GM12878 (cell line): ENCODE results near the gene DYNC2LI1. TPM values are rescaled to one million over a fixed set of nuclear protein-coding genes. Genes with fewer than 3 reads are reported as not detected.

Experiments
- ATAC-seq: fragments of 200-7000 bp; cut with Tn5 transposase; 3 replicates; pipeline ENCODE4 v1.9.1; 2020; ENCODE audit warnings: mild to moderate bottlenecking, moderate library complexity
- BruUV-seq: library from RNA; stranded (reverse); fragments of 400-500 nt; replicated peaks from 2 replicates; lab custom pipeline; 2021; lab: Mats Ljungman, UMichigan
- CTCF ChIA-PET: fragments of 300-600 bp; sonication (Branson Sonifier 250); formaldehyde crosslinking; extraction: SDS; loops from one replicate; lab custom pipeline; 2021; ENCODE audit warnings: inconsistent platforms; lab: Yijun Ruan, JAX
- POLR2A ChIA-PET: fragments of 350-600 bp; formaldehyde crosslinking; extraction: SDS; loops from one replicate; lab custom pipeline; 2021; ENCODE audit warnings: inconsistent platforms; lab: Charles Lee
- RAD21 ChIA-PET: fragments of 300-600 bp; sonication (Branson Sonifier 250); formaldehyde crosslinking; loops from one replicate; lab custom pipeline; 2023; ENCODE audit warnings: antibody characterized with exemption; ENCODE audit not compliant: unreplicated experiment; lab: Charles Lee
- SMC1A ChIA-PET: fragments of 300-600 bp; sonication (Branson Sonifier 250); formaldehyde crosslinking; loops from one replicate; lab custom pipeline; 2023; ENCODE audit not compliant: unreplicated experiment, uncharacterized antibody; lab: Charles Lee
- DNase-seq: peaks from one replicate; pipeline ENCODE4 v3.0.0-alpha.2; 2011; ENCODE audit warnings: low read depth, low spot score
- FAIRE-seq: peaks from 3 replicates; lab custom pipeline; 2011; peaks lifted over from hg19 to GRCh38; lab: Jason Lieb, UNC
- H2AFZ ChIP-seq: 2 replicates; pipeline ENCODE4 v1.6.0; 2011; ENCODE audit warnings: low read depth, low read length, control low read depth; ENCODE audit not compliant: control insufficient read depth
- H3K27ac ChIP-seq: 2 replicates; pipeline ENCODE4 v1.5.1; 2011; ENCODE audit warnings: control low read depth; ENCODE audit not compliant: control insufficient read depth, insufficient read depth
- H3K27me3 ChIP-seq, 2 experiments: replicated peaks in 1 of 2; 2 replicates each; pipeline versions ENCODE4 v1.6.0 to v1.6.1; 2011; ENCODE audit warnings: low read length in 1 of 2; ENCODE audit not compliant: control insufficient read depth in 2 of 2, insufficient read depth in 2 of 2
- H3K36me3 ChIP-seq, 2 experiments: 2 replicates each; pipeline ENCODE4 v1.5.1; 2011; ENCODE audit warnings: low read length in 1 of 2; ENCODE audit not compliant: control insufficient read depth in 2 of 2, insufficient read depth in 2 of 2
- H3K4me1 ChIP-seq: 2 replicates; pipeline ENCODE4 v1.6.1; 2011; ENCODE audit warnings: mild to moderate bottlenecking, low read length, moderate library complexity, mixed read lengths; ENCODE audit not compliant: control insufficient read depth, insufficient read depth
- H3K4me2 ChIP-seq: 2 replicates; pipeline ENCODE4 v1.6.0; 2011; ENCODE audit warnings: control low read depth; ENCODE audit not compliant: control insufficient read depth, insufficient read depth
- H3K4me3 ChIP-seq: fragments of 200-600 bp; sonication (generic); 2 replicates; pipeline ENCODE4 v1.5.1; 2016
- H3K79me2 ChIP-seq: 2 replicates; pipeline ENCODE4 v1.6.0; 2011; ENCODE audit warnings: low read length; ENCODE audit not compliant: control insufficient read depth, insufficient read depth
- H3K9ac ChIP-seq: 2 replicates; pipeline ENCODE4 v1.8.0; 2011; ENCODE audit warnings: low read length, control low read depth, mixed read lengths; ENCODE audit not compliant: control insufficient read depth, insufficient read depth
- H3K9me3 ChIP-seq: replicated peaks from 3 replicates; pipeline ENCODE4 v1.5.1; 2011; ENCODE audit warnings: mild to moderate bottlenecking, low read length; ENCODE audit not compliant: control insufficient read depth, insufficient read depth
- H4K20me1 ChIP-seq: 2 replicates; pipeline ENCODE4 v1.6.0; 2011; ENCODE audit not compliant: control insufficient read depth, insufficient read depth
- DPF2 ChIP-seq: fragments of 450-650 bp; IDR thresholded peaks from 2 replicates; pipeline ENCODE4 v1.6.1; 2017; ENCODE audit warnings: mild to moderate bottlenecking
- EP300 ChIP-seq, 2 experiments: fragments of 150-350 bp in 1 of 2; IDR thresholded peaks; 2 replicates each; pipeline ENCODE4 v1.6.1; 2011 to 2012; ENCODE audit warnings: low read depth in 2 of 2, low read length in 2 of 2, borderline replicate concordance in 1 of 2, improper control_type of control experiment in 1 of 2, inconsistent platforms in 1 of 2; ENCODE audit not compliant: control insufficient read depth in 1 of 2
- HDAC6 ChIP-seq: fragments of 200-600 bp; sonication (generic); IDR thresholded peaks from one replicate; pipeline ENCODE4 v1.8.0; 2017; ENCODE audit warnings: antibody characterized with exemption; ENCODE audit not compliant: unreplicated experiment
- LARP7 ChIP-seq: fragments of 450-650 bp; IDR thresholded peaks from 2 replicates; pipeline ENCODE4 v1.6.1; 2017; ENCODE audit warnings: mild to moderate bottlenecking
- MEF2A ChIP-seq: IDR thresholded peaks from 2 replicates; pipeline ENCODE4 v1.6.1; 2011; ENCODE audit warnings: low read depth, mild to moderate bottlenecking, low read length, moderate library complexity; ENCODE audit not compliant: insufficient read depth
- YY1 ChIP-seq: IDR thresholded peaks from 2 replicates; pipeline ENCODE4 v1.6.1; 2011; ENCODE audit warnings: low read depth, mild to moderate bottlenecking, low read length
- WGBS: methylation state at CpG from one replicate; pipeline ENCODE4 v1.1.6; 2016; ENCODE audit warnings: low lambda C conversion rate; ENCODE audit not compliant: insufficient replicate concordance, insufficient coverage; ENCODE audit errors: missing lambda C conversion rate; 5-methylcytosine and 5-hydroxymethylcytosine counted together
- in situ Hi-C: fragments of 300-500 bp; cut with MboI; formaldehyde crosslinking; loops from 9 replicates; pipeline ENCODE4 v1.14.3; 2018; ENCODE audit warnings: mixed read lengths
- intact Hi-C: fragments of 100-400 bp; cut with micrococcal nuclease; formaldehyde crosslinking; loops from one replicate; pipeline ENCODE4 v1.14.2; 2022; ENCODE audit not compliant: unreplicated experiment
- polyA plus RNA-seq, 11 experiments: library from polyadenylated mRNA; depleted of rRNA in 4 of 11; unstranded in 6 of 11; stranded (reverse) in 5 of 11; fragments of >200 nt; fragmentation: Nextera tagmentation in 4 of 11; fragmentation: Illumina TruSeq in 1 of 11; extraction: Ambion mirVana in 4 of 11; extraction: Trizol in 1 of 11; gene quantifications; 1 replicate in 1 of 11; 2 replicates in 10 of 11; pipeline versions ENCODE4 v1.2.1 to v1.2.3, GENCODE V29; 2011 to 2016; ENCODE audit warnings: inconsistent platforms in 2 of 11, missing spikeins in 2 of 11, low read depth in 1 of 11
- total RNA-seq, 4 experiments: library from RNA; depleted of rRNA in 3 of 4; stranded (reverse); fragments of >200 nt in 3 of 4; fragmentation: Illumina TruSeq in 1 of 4; extraction: Trizol in 1 of 4; gene quantifications; 2 replicates each; pipeline versions ENCODE4 v1.2.1 to v1.2.3, GENCODE V29; 2013 to 2021
- TF ChIP-seq, protein P1 (sequence below): IDR thresholded peaks from 2 replicates; pipeline ENCODE4 v1.6.1; 2011; ENCODE audit warnings: borderline replicate concordance, low read depth, mild to moderate bottlenecking, moderate library complexity, mixed read lengths, low read length; ENCODE audit not compliant: insufficient read depth; ENCODE audit errors: extremely low read length
- TF ChIP-seq, protein P2 (sequence below): IDR thresholded peaks from 2 replicates; pipeline ENCODE4 v1.6.1; 2011; ENCODE audit warnings: low read depth, low read length, improper control_type of control experiment, borderline replicate concordance
- TF ChIP-seq, protein P3 (sequence below): IDR thresholded peaks from 2 replicates; pipeline ENCODE4 v1.6.1; 2012; ENCODE audit warnings: low read depth, low read length, improper control_type of control experiment
- TF ChIP-seq, protein P4 (sequence below): fragments of 450-650 bp; formaldehyde crosslinking; IDR thresholded peaks from 2 replicates; pipeline ENCODE4 v1.4.0; 2022; ENCODE audit warnings: mild to moderate bottlenecking, moderate library complexity
- TF ChIP-seq, protein P5 (sequence below): IDR thresholded peaks from 2 replicates; pipeline ENCODE4 v1.6.1; 2012; ENCODE audit warnings: mild to moderate bottlenecking, low read depth, low read length
- TF ChIP-seq, protein P6 (sequence below): fragments of 450-650 bp; IDR thresholded peaks from 2 replicates; pipeline ENCODE4 v1.6.1; 2017; ENCODE audit warnings: borderline replicate concordance

DYNC2LI1 gene
- total and polyA plus RNA-seq, 10 of the 15 experiments (the other 5 are each of a cell fraction or from before 2014, with no cell fraction given), result 9.5 to 27.3 (median 19.3) TPM

DNA sequence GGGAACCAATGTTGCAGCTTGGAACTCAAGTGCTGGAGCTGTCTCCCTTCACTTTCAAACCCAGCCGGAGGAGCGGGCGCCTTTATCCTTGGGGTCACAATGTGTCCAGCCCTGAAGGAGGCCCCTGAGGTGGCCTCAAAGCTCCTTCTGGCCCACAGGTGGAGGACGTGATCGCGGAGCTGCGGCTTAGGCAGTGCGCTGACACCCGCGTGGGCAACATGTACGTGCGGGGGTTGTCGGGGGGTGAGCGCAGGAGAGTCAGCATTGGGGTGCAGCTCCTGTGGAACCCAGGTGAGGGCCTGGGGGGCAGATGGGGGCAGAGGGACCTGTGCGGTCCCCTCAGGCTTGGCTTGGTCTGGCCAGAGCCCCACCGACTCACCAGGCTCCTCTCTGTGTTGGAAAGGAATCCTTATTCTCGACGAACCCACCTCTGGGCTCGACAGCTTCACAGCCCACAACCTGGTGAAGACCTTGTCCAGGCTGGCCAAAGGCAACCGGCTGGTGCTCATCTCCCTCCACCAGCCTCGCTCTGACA is 78.4 kb downstream of the DYNC2LI1 start:
- ChIA-PET CTCF (no interaction called here), POLR2A (interaction anchor here (0.6 kb wide), 1 partner anchor 17 kb away, joined by 3 read pairs; no protein-coding TSS in a partner anchor), SMC1A (no interaction called here), RAD21 (no interaction called here)
- Histone ChIP-seq H3K9ac (no peak overlapping the region), H3K27ac (no peak overlapping the region), H3K4me2 (no peak overlapping the region), H3K36me3 (no peaks in the 10 kb centered on the region), H4K20me1 (no peaks in the 10 kb centered on the region), H3K79me2 (no peaks in the 10 kb centered on the region), H3K4me1 (no peaks in the 10 kb centered on the region), H3K4me3 (no peak overlapping the region), H3K9me3 (no peaks in the 10 kb centered on the region), H2AFZ (no peak overlapping the region), H3K27me3 (no peaks in the 10 kb centered on the region)
- intact Hi-C loops (no loop called here), in situ Hi-C loops (no loop called here)
- 67% methylated on average over 21 of the region's 21 CpGs for WGBS
- DNase-seq (no peak), FAIRE-seq (no peak), ATAC-seq (no peak)
- BruUV-seq, result no TSS peak
- TF ChIP-seq, protein P1, sequence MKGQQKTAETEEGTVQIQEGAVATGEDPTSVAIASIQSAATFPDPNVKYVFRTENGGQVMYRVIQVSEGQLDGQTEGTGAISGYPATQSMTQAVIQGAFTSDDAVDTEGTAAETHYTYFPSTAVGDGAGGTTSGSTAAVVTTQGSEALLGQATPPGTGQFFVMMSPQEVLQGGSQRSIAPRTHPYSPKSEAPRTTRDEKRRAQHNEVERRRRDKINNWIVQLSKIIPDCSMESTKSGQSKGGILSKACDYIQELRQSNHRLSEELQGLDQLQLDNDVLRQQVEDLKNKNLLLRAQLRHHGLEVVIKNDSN, result no peak
- TF ChIP-seq, protein P2, sequence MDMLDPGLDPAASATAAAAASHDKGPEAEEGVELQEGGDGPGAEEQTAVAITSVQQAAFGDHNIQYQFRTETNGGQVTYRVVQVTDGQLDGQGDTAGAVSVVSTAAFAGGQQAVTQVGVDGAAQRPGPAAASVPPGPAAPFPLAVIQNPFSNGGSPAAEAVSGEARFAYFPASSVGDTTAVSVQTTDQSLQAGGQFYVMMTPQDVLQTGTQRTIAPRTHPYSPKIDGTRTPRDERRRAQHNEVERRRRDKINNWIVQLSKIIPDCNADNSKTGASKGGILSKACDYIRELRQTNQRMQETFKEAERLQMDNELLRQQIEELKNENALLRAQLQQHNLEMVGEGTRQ, result no peak
- TF ChIP-seq MEF2A (no peak), DPF2 (no peak), LARP7 (no peak), HDAC6 (no peak), EP300 (IDR thresholded peaks at IDR 0.05; ENCODE audit: borderline replicate concordance in 1 of 2, control insufficient read depth in 1 of 2, low read depth in 2 of 2, low read length in 2 of 2) (no peak), YY1 (no peak)
- TF ChIP-seq, protein P3, sequence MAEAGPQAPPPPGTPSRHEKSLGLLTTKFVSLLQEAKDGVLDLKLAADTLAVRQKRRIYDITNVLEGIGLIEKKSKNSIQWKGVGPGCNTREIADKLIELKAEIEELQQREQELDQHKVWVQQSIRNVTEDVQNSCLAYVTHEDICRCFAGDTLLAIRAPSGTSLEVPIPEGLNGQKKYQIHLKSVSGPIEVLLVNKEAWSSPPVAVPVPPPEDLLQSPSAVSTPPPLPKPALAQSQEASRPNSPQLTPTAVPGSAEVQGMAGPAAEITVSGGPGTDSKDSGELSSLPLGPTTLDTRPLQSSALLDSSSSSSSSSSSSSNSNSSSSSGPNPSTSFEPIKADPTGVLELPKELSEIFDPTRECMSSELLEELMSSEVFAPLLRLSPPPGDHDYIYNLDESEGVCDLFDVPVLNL, result no peak
- TF ChIP-seq, protein P4, sequence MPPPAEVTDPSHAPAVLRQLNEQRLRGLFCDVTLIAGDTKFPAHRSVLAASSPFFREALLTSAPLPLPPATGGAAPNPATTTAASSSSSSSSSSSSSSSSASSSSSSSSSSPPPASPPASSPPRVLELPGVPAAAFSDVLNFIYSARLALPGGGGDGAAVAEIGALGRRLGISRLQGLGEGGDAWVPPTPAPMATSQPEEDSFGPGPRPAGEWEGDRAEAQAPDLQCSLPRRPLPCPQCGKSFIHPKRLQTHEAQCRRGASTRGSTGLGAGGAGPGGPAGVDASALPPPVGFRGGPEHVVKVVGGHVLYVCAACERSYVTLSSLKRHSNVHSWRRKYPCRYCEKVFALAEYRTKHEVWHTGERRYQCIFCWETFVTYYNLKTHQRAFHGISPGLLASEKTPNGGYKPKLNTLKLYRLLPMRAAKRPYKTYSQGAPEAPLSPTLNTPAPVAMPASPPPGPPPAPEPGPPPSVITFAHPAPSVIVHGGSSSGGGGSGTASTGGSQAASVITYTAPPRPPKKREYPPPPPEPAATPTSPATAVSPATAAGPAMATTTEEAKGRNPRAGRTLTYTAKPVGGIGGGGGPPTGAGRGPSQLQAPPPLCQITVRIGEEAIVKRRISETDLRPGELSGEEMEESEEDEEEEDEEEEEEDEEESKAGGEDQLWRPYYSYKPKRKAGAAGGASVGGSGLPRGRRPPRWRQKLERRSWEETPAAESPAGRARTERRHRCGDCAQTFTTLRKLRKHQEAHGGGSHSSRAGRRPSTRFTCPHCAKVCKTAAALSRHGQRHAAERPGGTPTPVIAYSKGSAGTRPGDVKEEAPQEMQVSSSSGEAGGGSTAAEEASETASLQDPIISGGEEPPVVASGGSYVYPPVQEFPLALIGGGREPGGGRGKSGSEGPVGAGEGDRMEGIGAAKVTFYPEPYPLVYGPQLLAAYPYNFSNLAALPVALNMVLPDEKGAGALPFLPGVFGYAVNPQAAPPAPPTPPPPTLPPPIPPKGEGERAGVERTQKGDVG (CRISPR knock-in tag), result no peak
- TF ChIP-seq, protein P5, sequence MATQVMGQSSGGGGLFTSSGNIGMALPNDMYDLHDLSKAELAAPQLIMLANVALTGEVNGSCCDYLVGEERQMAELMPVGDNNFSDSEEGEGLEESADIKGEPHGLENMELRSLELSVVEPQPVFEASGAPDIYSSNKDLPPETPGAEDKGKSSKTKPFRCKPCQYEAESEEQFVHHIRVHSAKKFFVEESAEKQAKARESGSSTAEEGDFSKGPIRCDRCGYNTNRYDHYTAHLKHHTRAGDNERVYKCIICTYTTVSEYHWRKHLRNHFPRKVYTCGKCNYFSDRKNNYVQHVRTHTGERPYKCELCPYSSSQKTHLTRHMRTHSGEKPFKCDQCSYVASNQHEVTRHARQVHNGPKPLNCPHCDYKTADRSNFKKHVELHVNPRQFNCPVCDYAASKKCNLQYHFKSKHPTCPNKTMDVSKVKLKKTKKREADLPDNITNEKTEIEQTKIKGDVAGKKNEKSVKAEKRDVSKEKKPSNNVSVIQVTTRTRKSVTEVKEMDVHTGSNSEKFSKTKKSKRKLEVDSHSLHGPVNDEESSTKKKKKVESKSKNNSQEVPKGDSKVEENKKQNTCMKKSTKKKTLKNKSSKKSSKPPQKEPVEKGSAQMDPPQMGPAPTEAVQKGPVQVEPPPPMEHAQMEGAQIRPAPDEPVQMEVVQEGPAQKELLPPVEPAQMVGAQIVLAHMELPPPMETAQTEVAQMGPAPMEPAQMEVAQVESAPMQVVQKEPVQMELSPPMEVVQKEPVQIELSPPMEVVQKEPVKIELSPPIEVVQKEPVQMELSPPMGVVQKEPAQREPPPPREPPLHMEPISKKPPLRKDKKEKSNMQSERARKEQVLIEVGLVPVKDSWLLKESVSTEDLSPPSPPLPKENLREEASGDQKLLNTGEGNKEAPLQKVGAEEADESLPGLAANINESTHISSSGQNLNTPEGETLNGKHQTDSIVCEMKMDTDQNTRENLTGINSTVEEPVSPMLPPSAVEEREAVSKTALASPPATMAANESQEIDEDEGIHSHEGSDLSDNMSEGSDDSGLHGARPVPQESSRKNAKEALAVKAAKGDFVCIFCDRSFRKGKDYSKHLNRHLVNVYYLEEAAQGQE, result no peak
- TF ChIP-seq, protein P6, sequence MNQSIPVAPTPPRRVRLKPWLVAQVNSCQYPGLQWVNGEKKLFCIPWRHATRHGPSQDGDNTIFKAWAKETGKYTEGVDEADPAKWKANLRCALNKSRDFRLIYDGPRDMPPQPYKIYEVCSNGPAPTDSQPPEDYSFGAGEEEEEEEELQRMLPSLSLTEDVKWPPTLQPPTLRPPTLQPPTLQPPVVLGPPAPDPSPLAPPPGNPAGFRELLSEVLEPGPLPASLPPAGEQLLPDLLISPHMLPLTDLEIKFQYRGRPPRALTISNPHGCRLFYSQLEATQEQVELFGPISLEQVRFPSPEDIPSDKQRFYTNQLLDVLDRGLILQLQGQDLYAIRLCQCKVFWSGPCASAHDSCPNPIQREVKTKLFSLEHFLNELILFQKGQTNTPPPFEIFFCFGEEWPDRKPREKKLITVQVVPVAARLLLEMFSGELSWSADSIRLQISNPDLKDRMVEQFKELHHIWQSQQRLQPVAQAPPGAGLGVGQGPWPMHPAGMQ, result no peak
